GM18519 (cell line): Measurements from ENCODE around the gene SPRR1A.

Experiments used
- ATAC-seq: cut with Tn5 transposase; IDR thresholded peaks from one replicate; pipeline ENCODE4 v1.9.1; 2021; ENCODE audit warnings: mild to moderate bottlenecking, moderate library complexity; ENCODE audit not compliant: unreplicated experiment, low FRiP score

Gene SPRR1A, protein sequence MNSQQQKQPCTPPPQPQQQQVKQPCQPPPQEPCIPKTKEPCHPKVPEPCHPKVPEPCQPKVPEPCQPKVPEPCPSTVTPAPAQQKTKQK

DNA sequence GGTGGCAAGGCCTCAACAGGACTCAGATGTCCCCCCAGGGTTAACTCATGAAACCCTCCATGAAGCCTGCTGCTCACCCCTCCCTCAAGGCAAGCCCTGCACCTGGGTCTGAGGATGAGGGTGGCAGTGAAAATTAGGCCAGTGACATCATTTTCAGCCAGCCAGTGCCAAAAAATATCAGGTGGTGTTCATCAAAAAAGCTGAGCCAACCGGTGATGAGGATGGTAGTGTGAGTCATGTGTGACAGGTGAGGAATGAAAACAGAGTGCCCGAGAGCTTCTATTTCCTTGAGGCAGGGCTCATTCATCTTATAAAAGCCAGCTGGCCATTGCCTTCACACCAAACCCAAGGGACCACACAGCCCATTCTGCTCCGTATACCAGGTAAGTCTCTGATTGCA, at the start of gene SPRR1A:
SPRR1A (plus strand) TSS at position 339 of the 400 bp plus-strand sequence. CDS start 1,150 bp downstream, outside the sequence.
- ATAC-seq: no peak

DNA sequence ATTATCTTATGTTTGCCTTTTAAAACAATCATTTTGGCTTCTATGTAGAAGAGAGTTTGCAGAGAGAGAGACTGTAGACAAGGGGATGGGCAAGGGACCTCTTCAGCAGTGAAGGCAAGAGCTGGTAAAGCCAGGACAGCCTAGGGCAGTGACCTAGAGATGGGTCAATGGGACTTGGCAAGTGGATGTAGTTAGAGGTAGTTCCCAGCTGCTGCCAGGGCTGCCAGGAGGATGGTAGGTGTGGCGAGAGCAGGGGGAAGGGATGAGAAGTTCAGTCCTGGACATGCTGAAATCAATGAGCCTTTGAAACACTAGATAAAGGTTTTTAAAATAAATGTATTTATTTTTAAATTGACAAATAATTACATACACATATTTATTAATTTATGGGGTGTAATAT, 43.3 kb upstream of the SPRR1A start:
- no peak for ATAC-seq

- ATAC-seq: no peak
Measured at GRCh38 chr1:152941037-152941711, 42.7 kb upstream of the SPRR1A start.

DNA sequence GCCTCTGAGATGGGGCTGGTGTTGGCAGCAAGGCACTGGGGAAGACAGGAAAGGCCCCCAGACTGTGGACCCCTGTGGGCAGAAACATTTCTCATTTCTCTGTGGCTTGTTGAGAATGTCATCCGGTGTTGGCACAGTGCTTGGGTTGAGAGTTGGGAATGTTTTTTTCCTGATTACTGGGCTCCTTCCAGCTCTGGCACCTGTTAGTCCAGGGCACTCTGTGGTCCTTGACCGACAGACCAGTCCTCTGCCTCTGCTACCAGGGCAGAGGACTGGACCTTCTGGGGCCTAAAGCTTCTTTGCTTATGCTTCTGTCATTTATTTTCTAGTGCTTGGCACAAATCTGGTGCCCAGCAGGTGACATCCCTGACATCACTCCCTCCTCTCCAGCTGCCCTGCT, 41.7 kb upstream of the SPRR1A start:
- ATAC-seq: no peak

GRCh38 chr1:152946248-152946647, 37.6 kb upstream of the SPRR1A start:
- no peak for ATAC-seq

DNA sequence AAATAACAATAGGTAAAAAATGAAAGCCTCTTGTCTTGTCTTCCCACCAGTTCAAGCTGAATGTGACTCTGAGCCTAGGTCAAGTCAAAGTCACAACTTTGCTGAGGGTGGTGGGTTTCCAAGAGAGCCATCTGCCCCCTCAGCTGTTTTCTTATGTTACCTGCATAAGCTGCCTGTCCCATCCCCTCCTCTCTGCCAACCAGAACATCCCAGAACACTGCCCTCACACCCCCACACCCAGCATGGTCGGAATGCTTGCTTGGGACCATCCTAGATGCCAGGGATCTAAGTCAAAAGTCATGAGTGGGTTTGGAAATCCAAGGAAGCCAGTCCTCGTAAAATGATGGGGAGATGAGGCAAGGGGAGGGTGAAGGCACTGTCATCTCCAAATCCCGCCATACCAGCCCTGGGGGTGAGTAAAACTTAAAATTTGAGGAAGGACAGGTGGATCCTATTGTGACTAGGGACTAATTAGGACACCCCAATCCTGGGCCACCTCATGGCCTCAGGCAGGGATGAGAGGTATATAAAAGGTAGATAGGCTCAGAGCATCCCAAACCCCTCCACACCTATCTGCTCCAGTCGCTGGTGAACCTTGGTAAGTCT, 37.1 kb upstream of the SPRR1A start, which contains the start of gene SPRR5:
SPRR5 (plus strand) TSS at position 556 of the 606 bp plus-strand sequence. CDS start 1,349 bp downstream, outside the sequence.
- no peak for ATAC-seq

- ATAC-seq: no peak
Measured at GRCh38 chr1:152951711-152952110, 32.2 kb upstream of the SPRR1A start.

- ATAC-seq: no peak
Measured at GRCh38 chr1:152953761-152954160, 30.1 kb upstream of the SPRR1A start.

GRCh38 chr1:152954436-152954835, 29.4 kb upstream of the SPRR1A start:
- ATAC-seq: no peak

GRCh38 chr1:152957561-152957960, 26.3 kb upstream of the SPRR1A start:
- ATAC-seq: no peak

- ATAC-seq: no peak
Measured at GRCh38 chr1:152959273-152959672, 24.6 kb upstream of the SPRR1A start.

DNA sequence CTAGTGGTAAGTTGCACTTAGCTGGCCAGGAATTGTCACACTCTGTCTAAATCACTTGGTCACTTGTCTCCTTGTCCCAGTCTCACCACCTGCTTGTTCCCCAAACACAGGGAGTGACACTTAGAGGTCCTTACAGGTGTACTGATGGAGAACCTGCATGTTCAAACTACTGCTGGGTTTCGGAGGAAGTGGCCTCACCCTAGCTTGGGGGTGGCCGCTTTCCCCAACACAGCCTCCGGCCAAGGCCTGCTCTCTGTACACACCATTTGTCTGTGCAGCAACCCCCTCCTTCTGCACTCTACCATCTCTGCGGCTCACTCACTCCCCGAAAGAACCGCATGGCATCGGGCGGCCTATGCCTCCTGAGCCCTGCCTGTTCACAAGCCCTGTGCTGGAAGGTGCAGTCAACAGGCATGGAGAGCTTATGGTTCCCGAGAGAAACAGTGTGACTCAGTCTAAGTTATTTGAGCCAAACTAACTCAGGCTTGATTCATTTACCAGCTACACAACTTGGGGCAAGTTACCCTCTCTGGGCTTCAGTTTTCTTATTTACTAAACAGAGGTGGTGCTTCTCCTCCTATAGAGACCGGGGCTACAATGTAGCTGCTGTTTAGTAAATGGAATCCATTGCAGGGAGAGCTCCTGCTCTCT, 24.0 kb upstream of the SPRR1A start:
- no peak for ATAC-seq

DNA sequence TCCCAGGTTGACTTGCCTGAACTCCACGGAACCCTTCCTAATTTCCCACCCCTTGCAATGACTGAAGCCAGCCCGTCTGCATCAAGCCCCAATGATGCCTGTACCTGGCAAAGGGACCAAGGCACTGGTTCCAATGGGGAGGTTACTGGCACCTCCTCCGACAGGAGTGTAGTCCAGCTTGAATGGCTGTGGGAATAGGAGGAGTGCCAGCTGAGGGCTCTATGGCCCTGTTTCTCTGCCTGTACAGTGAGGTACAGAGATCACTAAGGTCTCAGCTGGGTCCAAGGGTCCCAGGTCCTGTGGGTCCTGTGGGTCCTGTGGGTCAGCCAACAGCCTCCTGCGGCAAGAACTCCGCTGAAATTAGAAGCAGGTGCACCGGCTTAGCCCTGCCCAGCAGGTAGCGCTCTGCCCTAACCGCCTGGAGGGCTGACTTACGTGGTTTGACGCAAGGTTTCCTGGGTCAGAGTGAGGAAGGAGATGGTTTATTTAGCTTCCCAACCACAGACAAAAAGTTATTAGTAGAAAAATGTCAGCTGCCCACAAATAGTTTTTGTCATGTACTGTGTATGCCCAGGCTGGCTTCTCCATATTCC, 23.3 kb upstream of the SPRR1A start:
- ATAC-seq: no peak

- no peak for ATAC-seq
Measured at GRCh38 chr1:152961226-152961891, 22.5 kb upstream of the SPRR1A start.

- ATAC-seq: no peak
Measured at GRCh38 chr1:152962876-152963415, 20.9 kb upstream of the SPRR1A start.

DNA sequence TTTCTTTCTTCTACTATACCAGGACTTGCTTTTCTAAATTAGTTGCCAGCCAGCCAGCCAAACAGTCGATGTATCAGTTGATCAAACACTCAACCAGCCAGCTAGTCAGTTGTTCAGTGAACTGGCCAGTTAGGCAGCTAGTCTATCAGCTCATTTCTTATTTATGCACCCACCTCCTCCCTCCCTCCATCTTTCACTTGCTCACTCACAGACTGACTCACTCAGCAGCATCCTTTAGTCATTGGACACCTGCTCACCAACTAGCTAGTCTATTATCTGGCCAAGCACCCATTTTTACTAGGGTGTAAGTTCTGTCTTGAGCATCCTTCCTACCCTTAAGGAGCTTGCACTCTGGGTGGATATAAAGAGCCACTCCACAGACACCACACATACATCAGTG, 19.3 kb upstream of the SPRR1A start:
- ATAC-seq: no peak

DNA sequence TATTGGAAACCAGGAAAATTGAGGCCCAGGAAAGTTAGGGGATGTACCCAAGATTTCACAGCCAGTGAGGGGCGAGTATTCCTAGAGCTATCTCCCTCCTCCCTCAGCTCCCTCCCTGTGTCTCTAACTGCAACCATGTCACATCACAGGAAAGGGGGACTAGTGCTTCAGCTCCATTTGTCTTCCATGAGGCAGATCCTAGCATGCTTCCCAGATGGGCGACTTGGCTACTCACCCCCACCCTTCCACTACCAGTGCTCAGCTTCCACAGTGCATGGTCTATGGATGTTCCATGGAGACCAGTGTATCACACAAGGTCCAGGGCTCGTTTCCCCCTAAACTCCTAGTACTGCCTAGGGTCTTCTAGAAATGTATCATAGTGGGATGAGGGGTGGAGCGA, 18.0 kb upstream of the SPRR1A start:
- no peak for ATAC-seq

GRCh38 chr1:152967201-152967600, 16.7 kb upstream of the SPRR1A start:
- ATAC-seq: no peak

DNA sequence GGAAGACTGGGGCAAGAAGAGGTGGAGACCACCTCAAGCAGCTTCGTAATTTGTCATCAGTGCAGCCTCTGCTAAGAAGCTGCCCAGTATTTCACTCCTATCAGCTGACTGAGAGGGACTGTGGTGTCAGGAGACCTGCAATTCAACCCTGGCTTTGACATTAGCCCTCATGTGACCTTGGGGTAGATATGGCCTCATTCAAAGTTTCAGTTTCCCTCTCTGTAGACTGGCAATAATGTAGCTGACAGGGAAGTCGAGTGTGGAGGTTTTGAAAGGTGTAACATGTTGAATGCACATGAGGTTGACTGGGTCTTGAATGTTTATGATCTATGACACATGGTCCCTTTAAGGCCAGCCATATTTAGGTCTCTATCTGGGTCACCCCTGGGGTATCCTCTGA, 15.6 kb upstream of the SPRR1A start:
- ATAC-seq: peak; percentile 75

- ATAC-seq: no peak
Measured at GRCh38 chr1:152969036-152969435, 14.8 kb upstream of the SPRR1A start.
